Measurements from ENCODE around the gene VHLL. TPM values are rescaled to one million over a fixed set of nuclear protein-coding genes. Genes with fewer than 3 reads are reported as not detected.

Gene VHLL
- total and polyA plus RNA-seq, 2 of the 13 experiments (the other 11 are each of a cell fraction or from before 2014, with no cell fraction given): 0.24 TPM; not detected in 1

DNA sequence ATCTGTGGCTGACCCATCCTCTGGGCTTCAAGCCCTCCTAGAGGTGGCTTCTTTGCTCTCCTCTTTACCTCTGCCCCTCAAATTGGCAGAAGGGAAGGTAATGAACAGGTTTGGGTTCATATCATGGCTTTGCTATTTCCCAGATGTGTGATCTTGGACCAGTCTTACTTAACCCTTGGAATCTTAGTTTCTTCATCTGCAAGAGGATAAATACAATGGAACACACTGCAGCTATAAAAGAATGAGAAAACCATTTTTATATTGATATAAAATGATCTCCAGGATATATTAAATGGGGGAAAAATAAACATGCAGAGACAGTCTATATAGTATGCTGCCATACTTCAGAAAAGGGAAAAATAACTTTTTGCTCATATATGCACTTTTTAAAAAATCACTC is 9.2 kb downstream of the VHLL start (continued):
- TF ChIP-seq, protein P1, sequence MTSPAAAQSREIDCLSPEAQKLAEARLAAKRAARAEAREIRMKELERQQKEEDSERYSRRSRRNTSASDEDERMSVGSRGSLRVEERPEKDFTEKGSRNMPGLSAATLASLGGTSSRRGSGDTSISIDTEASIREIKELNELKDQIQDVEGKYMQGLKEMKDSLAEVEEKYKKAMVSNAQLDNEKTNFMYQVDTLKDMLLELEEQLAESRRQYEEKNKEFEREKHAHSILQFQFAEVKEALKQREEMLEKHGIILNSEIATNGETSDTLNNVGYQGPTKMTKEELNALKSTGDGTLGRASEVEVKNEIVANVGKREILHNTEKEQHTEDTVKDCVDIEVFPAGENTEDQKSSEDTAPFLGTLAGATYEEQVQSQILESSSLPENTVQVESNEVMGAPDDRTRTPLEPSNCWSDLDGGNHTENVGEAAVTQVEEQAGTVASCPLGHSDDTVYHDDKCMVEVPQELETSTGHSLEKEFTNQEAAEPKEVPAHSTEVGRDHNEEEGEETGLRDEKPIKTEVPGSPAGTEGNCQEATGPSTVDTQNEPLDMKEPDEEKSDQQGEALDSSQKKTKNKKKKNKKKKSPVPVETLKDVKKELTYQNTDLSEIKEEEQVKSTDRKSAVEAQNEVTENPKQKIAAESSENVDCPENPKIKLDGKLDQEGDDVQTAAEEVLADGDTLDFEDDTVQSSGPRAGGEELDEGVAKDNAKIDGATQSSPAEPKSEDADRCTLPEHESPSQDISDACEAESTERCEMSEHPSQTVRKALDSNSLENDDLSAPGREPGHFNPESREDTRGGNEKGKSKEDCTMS (CRISPR knock-in tag; conservative IDR thresholded peaks at IDR 0.05): no peak
- TF ChIP-seq, protein P2, sequence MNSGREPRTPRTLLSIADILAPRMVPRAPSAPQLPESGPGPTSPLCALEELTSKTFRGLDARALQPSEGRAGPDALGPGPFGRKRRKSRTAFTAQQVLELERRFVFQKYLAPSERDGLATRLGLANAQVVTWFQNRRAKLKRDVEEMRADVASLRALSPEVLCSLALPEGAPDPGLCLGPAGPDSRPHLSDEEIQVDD (CRISPR knock-in tag; IDR thresholded peaks at IDR 0.05; ENCODE audit: borderline replicate concordance): no peak

DNA sequence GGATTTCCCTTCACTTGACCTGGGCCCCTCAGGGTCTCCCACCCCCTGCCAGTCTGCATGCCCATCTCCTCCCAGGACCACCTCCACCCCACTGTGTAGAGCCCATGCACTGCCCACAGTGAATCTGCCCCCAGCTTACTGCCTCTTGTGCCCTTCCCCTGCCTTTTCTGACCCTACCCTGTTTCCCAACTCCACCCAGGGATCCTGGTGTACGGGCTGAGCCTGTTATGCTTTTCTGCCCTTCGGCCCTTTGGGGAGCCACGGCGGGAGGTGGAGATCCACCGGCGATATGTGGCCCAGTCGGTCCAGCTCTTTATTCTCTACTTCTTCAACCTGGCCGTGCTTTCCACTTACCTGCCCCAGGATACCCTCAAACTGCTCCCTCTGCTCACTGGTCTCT is 13.0 kb downstream of the VHLL start:
- peaks cover 6% of the 10 kb centered on the region; the same call in 1 of the 2 replicates for H4K20me1 ChIP-seq (ENCODE audit: insufficient read depth, low read length)
- FAIRE-seq: no peak
- in situ Hi-C loops (cut with HindIII; ENCODE audit: extremely low pct_ligation_motif_present, low pct_unique_long_range_greater_than_20kb): no loop called here
- H3K9ac ChIP-seq (ENCODE audit: insufficient read depth, low read depth, low read length): no peak overlapping the region
- peaks cover 23% of the 10 kb centered on the region for H3K79me2 ChIP-seq (ENCODE audit: insufficient read depth, low read length)
- H3K36me3 ChIP-seq (replicated peaks in 1 of 2; ENCODE audit: control insufficient read depth in 1 of 2, insufficient read depth in 2 of 2, low read length in 2 of 2): peaks cover 2 to 3% of the 10 kb centered on the region in 2 experiments; a peak in 2 of 5 replicates
- H3K4me3 ChIP-seq (replicated peaks in 1 of 3; ENCODE audit: insufficient read depth in 1 of 3, low read depth in 2 of 3, low read length in 3 of 3): no peak overlapping the region
- intact Hi-C loops (cut with micrococcal nuclease; ENCODE audit: unreplicated experiment): no loop called here
- no peak overlapping the region for H3K4me2 ChIP-seq (ENCODE audit: low read depth, low read length)
- BruUV-seq (replicated peaks): no TSS peak
- 94% methylated on average over 8 of the region's 8 CpGs for WGBS (ENCODE audit: low lambda C conversion rate)
- no peaks in the 10 kb centered on the region for H3K9me3 ChIP-seq (ENCODE audit: low read length)
- no peak for ATAC-seq
- ChIA-PET CTCF (ENCODE audit: low intra/inter-chr PET ratio, low total read pairs) (no interaction called here), POLR2A (interaction anchor here (0.7 kb wide), 1 partner anchor 14 kb away, joined by 3 read pairs; no protein-coding TSS in a partner anchor)
- H3K27ac ChIP-seq (ENCODE audit: extremely low read length, insufficient read depth, low read length): no peak overlapping the region
- DNase-seq (ENCODE audit: low spot score): no peak
- no peaks in the 10 kb centered on the region; a peak in 1 of 5 replicates for H3K27me3 ChIP-seq (ENCODE audit: control insufficient read depth in 1 of 2, insufficient read depth in 2 of 2, low read length in 2 of 2)
- no peak overlapping the region for H2AFZ ChIP-seq (ENCODE audit: low read length)
- H3K4me1 ChIP-seq (ENCODE audit: insufficient read depth, low read length): peaks cover 19% of the 10 kb centered on the region
- no peak for TF ChIP-seq ELF4 (CRISPR knock-in tag; IDR thresholded peaks at IDR 0.05; ENCODE audit: borderline replicate concordance)
- no peak for TF ChIP-seq BRD4 (CRISPR knock-in tag; IDR thresholded peaks at IDR 0.05)
